Measurements from ENCODE around the gene CACNA1H.

Gene CACNA1H

DNA sequence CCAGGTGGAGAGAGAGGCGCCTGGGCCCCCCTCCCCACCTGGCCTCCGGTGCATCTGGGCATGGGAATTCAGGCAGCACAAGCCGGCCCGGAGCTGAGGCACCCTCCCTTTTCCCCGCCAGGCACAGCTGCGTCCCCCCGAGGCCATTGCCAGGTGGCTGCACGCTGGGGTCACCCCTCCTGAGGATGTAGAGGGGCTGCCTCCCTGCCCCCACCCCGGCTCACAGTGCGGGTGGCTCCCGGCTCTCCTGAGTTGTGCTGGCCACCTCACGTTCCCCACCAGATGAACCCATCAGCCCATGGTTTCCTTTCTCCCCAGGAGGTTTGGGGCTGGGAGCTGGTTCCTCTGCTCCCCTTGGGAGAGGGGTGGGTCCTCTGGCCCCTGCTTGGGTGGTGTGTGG is 12.6 kb downstream of the CACNA1H start:
- DNase-seq (ENCODE audit: low read depth), result no peak
- TF ChIP-seq, protein P1, sequence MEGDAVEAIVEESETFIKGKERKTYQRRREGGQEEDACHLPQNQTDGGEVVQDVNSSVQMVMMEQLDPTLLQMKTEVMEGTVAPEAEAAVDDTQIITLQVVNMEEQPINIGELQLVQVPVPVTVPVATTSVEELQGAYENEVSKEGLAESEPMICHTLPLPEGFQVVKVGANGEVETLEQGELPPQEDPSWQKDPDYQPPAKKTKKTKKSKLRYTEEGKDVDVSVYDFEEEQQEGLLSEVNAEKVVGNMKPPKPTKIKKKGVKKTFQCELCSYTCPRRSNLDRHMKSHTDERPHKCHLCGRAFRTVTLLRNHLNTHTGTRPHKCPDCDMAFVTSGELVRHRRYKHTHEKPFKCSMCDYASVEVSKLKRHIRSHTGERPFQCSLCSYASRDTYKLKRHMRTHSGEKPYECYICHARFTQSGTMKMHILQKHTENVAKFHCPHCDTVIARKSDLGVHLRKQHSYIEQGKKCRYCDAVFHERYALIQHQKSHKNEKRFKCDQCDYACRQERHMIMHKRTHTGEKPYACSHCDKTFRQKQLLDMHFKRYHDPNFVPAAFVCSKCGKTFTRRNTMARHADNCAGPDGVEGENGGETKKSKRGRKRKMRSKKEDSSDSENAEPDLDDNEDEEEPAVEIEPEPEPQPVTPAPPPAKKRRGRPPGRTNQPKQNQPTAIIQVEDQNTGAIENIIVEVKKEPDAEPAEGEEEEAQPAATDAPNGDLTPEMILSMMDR (IDR thresholded peaks at IDR 0.05; ENCODE audit: control insufficient read depth, extremely low read depth, insufficient read depth), result no peak
- no peak overlapping the region for H3K4me3 ChIP-seq (ENCODE audit: low read depth, low read length)

DNA sequence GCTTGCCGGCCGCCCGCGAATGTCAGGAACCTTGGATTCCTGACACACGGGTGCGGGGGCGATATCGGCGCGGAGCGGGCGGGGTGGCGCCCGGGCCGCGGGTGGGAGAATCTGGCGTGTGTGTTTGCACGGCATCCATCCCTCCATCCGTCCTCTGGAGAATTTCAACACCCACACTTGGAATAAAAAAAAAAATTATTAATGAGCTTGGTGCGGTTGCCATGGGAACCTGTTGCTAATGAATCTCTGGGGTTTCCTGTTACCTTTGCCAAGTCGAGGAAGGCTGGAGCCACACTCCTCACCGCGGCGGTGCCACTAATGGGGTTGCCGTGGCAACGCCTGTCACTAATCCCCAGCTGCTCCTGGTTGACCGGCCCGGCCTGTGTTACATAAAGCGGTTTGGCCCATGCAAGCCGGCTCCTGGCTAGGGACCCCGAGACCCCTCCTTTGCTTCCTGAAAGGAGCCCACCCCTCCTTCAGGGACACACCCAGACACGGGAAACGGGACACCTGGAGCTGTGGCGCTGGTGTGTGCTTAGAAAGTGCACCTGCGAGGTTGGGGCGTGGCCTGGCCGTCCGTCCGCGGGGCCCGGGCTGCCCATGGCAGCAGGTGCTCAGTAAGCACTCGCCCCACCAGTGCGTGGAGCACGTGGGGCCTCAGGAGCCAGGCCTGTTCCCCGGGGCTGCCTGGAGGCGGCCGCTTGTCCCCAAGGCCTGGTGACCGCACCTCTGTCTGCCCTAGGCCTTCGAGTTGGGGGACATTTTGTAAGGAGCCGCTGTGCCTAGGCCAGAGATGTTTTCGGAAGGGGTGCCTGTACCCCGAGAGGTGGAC is 14.6 kb downstream of the CACNA1H start:
- peak; percentile 11 for DNase-seq (ENCODE audit: low read depth)
- no peak overlapping the region for H3K4me3 ChIP-seq (ENCODE audit: low read depth, low read length)
- TF ChIP-seq, protein P1 (IDR thresholded peaks at IDR 0.05; ENCODE audit: control insufficient read depth, extremely low read depth, insufficient read depth), result no peak

DNA sequence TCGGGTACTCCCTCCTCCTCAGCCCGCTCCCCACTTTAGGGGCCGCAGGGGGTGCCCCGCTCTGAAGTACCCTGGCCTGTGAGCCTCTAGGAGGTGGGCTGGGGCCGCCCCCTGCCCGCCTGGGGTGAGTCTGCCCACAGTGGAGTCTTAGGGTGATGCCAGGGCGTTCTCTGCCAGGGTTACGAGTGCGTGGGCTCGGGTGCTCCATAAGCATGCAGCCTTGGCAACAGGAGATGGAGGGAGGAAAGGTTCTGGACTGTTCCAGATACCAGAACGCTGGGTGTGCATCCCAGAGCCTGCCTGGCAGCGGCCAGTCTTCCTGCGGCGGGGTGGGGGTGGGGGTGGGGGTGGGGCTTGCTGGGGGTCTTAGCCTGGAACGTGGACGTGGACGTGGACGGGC is 15.9 kb downstream of the CACNA1H start:
- TF ChIP-seq, protein P1 (IDR thresholded peaks at IDR 0.05; ENCODE audit: control insufficient read depth, extremely low read depth, insufficient read depth), result no peak
- H3K4me3 ChIP-seq (ENCODE audit: low read depth, low read length), result no peak overlapping the region
- no peak for DNase-seq (ENCODE audit: low read depth)

DNA sequence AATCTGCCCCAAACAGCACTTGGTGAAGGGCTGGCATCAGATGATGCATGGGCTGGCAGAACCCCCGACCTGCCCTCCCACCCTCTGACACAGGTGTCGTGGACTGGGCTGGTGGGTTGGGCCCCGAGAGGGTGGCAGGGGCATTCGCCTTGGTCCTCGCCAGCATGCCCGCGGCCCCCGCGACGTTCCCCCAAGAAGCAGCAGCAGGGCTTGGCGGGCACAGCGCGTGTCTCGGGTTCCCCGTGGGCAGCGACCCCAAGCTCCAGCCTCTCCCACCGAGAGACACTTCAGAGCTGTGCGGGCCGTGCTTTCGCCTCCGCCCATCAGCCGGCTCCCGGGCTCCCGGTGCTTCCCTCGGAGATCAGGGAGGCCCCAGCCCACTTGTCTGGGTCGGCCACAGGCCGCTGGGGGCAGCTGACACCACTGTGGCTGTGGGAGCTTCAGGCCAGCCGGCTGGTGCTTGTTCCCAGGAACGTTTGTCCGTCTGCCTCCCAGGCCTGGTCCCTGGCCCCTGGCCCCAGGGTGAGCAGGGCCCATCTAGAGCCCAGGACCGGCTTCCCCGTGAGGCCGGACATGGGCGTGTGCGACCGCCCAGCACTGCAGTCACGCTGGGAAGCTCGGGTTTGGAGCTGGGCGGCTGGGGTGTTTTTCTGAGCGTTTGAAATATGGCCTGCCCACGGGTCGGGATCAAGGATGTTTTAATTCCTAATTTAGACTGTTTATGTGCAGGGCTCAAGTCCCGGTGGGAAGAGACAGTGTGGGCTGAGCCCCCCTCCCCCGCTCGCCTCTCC is 16.6 kb downstream of the CACNA1H start:
- H3K4me3 ChIP-seq (ENCODE audit: low read depth, low read length), result no peak overlapping the region
- DNase-seq (ENCODE audit: low read depth), result no peak
- TF ChIP-seq, protein P1 (IDR thresholded peaks at IDR 0.05; ENCODE audit: control insufficient read depth, extremely low read depth, insufficient read depth), result no peak

DNA sequence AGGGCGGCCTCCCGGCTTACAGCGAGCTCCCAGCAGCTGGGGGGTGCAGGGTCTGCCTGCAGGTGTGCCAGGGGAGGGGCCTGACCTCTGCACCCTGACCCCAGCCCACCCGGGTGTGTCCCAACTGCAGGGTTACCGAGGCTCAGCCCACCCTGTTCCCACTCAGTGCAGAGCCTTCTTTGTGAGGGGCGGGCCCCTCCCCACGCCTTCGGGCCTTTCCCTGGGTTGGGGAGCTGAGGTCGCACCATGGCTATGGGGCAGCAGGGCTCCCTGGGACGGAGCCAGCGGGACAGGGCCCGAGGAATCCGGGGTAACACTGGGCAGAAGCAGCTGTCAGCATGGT is 17.1 kb downstream of the CACNA1H start:
- DNase-seq (ENCODE audit: low read depth), result no peak
- TF ChIP-seq, protein P1 (IDR thresholded peaks at IDR 0.05; ENCODE audit: control insufficient read depth, extremely low read depth, insufficient read depth), result no peak
- H3K4me3 ChIP-seq (ENCODE audit: low read depth, low read length), result no peak overlapping the region

DNA sequence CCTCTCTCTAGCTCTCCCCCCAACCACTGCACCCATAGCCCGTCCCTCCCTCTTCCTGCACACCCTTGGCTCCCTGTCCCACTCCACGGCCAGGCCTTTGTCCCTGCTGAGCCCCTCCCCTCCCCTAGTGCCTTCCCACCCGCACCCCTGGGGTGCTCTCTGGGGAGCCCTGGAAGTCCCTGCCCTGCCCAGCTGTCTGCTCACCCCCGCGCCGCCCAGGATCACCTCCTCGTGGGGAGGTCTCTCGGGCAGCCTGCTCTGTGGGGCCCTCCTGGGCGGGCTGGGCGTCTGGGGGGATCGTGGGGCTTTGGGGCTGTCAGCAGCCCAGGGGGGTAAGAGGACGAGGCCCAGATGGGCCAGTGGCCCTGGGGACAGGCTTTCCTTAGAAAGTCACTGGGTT is 18.1 kb downstream of the CACNA1H start:
- TF ChIP-seq, protein P1 (IDR thresholded peaks at IDR 0.05; ENCODE audit: control insufficient read depth, extremely low read depth, insufficient read depth), result no peak
- H3K4me3 ChIP-seq (ENCODE audit: low read depth, low read length), result no peak overlapping the region
- DNase-seq (ENCODE audit: low read depth), result no peak
